K562 (cell line): Measurements from ENCODE around the gene PATJ. TPM values are rescaled to one million over a fixed set of nuclear protein-coding genes. Genes with fewer than 3 reads are reported as not detected.

Experiments
- ATAC-seq: fragments of 200-7000 bp; cut with Tn5 transposase; 3 replicates; pipeline ENCODE4 v1.9.1; 2020; ENCODE audit warnings: moderate library complexity
- BruUV-seq: library from RNA; stranded (reverse); fragments of 400-500 nt; replicated peaks from 2 replicates; lab custom pipeline; 2021; lab: Mats Ljungman, UMichigan
- CTCF ChIA-PET: fragments of 300-600 bp; formaldehyde crosslinking; extraction: SDS; loops from one replicate; lab custom pipeline; 2021; ENCODE audit warnings: low intra/inter-chr PET ratio; lab: Yijun Ruan, JAX
- POLR2A ChIA-PET: fragments of 300-600, 350-650 bp; sonication (Branson Sonifier 250); formaldehyde crosslinking; extraction: SDS; loops from one replicate; lab custom pipeline; 2021; ENCODE audit warnings: antibody characterized with exemption, inconsistent platforms; lab: Yijun Ruan, JAX
- DNase-seq, 4 experiments: peaks; one replicate each; pipeline versions ENCODE4 v3.0.0 to v3.0.0-alpha.2; 2011 to 2018; ENCODE audit warnings: low spot score in 3 of 4, mixed read lengths in 3 of 4; ENCODE audit errors: extremely low read depth in 1 of 4
- FAIRE-seq: peaks from 2 replicates; lab custom pipeline; 2011; peaks lifted over from hg19 to GRCh38; lab: Jason Lieb, UNC
- H2AFZ ChIP-seq: 2 replicates; pipeline ENCODE4 v1.6.0; 2011; ENCODE audit warnings: low read depth, low read length, control low read depth, inconsistent platforms
- H3K27ac ChIP-seq: fragments of 200-600 bp; 3 replicates; pipeline ENCODE4 v1.8.0; 2011; ENCODE audit warnings: low read depth, mild to moderate bottlenecking, control low read depth, inconsistent platforms, low read length, moderate library complexity, mixed read lengths; ENCODE audit errors: extremely low read depth
- H3K27me3 ChIP-seq, 2 experiments: fragments of 300-600 bp in 1 of 2; 2 replicates in 1 of 2; 3 replicates in 1 of 2; pipeline versions ENCODE4 v1.6.0 to v1.8.0; 2011; ENCODE audit warnings: inconsistent platforms in 2 of 2, low read length in 2 of 2, mild to moderate bottlenecking in 1 of 2, mixed read lengths in 1 of 2, moderate library complexity in 1 of 2; ENCODE audit not compliant: control insufficient read depth in 2 of 2, insufficient read depth in 2 of 2
- H3K36me3 ChIP-seq: fragments of 300-600 bp; 3 replicates; pipeline ENCODE4 v1.8.0; 2011; ENCODE audit warnings: mild to moderate bottlenecking, low read length, inconsistent platforms; ENCODE audit not compliant: control insufficient read depth, insufficient read depth
- H3K4me1 ChIP-seq, 2 experiments: fragments of 200-600 bp in 1 of 2; replicated peaks in 1 of 2; 2 replicates in 1 of 2; 3 replicates in 1 of 2; pipeline versions ENCODE4 v1.5.1 to v1.8.0; 2011; ENCODE audit warnings: inconsistent platforms in 2 of 2, low read length in 2 of 2, mild to moderate bottlenecking in 1 of 2, mixed read lengths in 1 of 2, moderate library complexity in 1 of 2; ENCODE audit not compliant: control insufficient read depth in 2 of 2, insufficient read depth in 2 of 2
- H3K4me2 ChIP-seq: 2 replicates; pipeline ENCODE4 v1.6.1; 2011; ENCODE audit warnings: low read length, control low read depth, inconsistent platforms, mixed read lengths; ENCODE audit not compliant: insufficient read depth
- H3K4me3 ChIP-seq: fragments of 200-600 bp; sonication (generic), shearing (Covaris generic); 2 replicates; pipeline ENCODE4 v1.5.1; 2016; ENCODE audit warnings: control low read depth, inconsistent platforms
- H3K79me2 ChIP-seq: fragments of 200-600 bp; 3 replicates; pipeline ENCODE4 v1.8.0; 2011; ENCODE audit warnings: low read length, inconsistent platforms; ENCODE audit not compliant: control insufficient read depth, insufficient read depth
- H3K9ac ChIP-seq, 2 experiments: 2 replicates each; pipeline versions ENCODE4 v1.6.0 to v1.6.1; 2011; ENCODE audit warnings: low read depth in 2 of 2, low read length in 2 of 2, control low read depth in 1 of 2, inconsistent platforms in 1 of 2, mild to moderate bottlenecking in 1 of 2, mixed read lengths in 1 of 2; ENCODE audit not compliant: insufficient read depth in 1 of 2
- H3K9me1 ChIP-seq: one replicate; pipeline ENCODE4 v1.6.0; 2011; ENCODE audit warnings: inconsistent platforms, mild to moderate bottlenecking, low read length, moderate library complexity; ENCODE audit not compliant: control insufficient read depth, insufficient read depth
- H3K9me3 ChIP-seq: replicated peaks from 2 replicates; pipeline ENCODE4 v1.5.1; 2011; ENCODE audit warnings: low read depth, low read length, inconsistent platforms; ENCODE audit not compliant: control insufficient read depth, insufficient read depth
- H4K20me1 ChIP-seq: replicated peaks from 2 replicates; pipeline ENCODE4 v1.6.1; 2011; ENCODE audit warnings: low read length, inconsistent platforms, mixed read lengths; ENCODE audit not compliant: control insufficient read depth, insufficient read depth
- C11orf30 ChIP-seq: fragments of 450-650 bp; IDR thresholded peaks from 2 replicates; pipeline ENCODE4 v1.6.1; 2016; ENCODE audit warnings: low read depth, mild to moderate bottlenecking
- CEBPG ChIP-seq, 3 experiments: fragments of 200-800 bp in 1 of 3; sonication (Bioruptor generic) in 1 of 3; sonication (generic) in 1 of 3; formaldehyde crosslinking in 1 of 3; IDR thresholded peaks in 2 of 3; conservative IDR thresholded peaks in 1 of 3; 2 replicates each; pipeline versions ENCODE4 v1.6.1 to v1.8.0; 2016 to 2022; ENCODE audit warnings: missing compliant biosample characterization in 2 of 3, missing genetic modification characterization in 2 of 3, mild to moderate bottlenecking in 1 of 3, missing genetic modification reagents in 1 of 3
- EHMT2 ChIP-seq: fragments of 450-650 bp; IDR thresholded peaks from 2 replicates; pipeline ENCODE4 v1.6.1; 2018; ENCODE audit warnings: antibody characterized with exemption
- ELF1 ChIP-seq: fragments of 200-800 bp; sonication (Bioruptor generic); IDR thresholded peaks from 2 replicates; pipeline ENCODE4 v1.6.1; 2016; ENCODE audit warnings: missing genetic modification characterization, missing compliant biosample characterization
- FOXK1 ChIP-seq: sonication (generic); formaldehyde crosslinking; IDR thresholded peaks from 2 replicates; pipeline ENCODE4 v1.8.0; 2022; ENCODE audit warnings: missing genetic modification reagents, mild to moderate bottlenecking, borderline replicate concordance
- MAFK ChIP-seq: IDR thresholded peaks from 2 replicates; pipeline ENCODE4 v1.6.1; 2011; ENCODE audit warnings: low read length, improper control_type of control experiment
- MAZ ChIP-seq, 2 experiments: fragments of 450-650 bp in 1 of 2; sonication (generic) in 1 of 2; formaldehyde crosslinking; IDR thresholded peaks in 1 of 2; conservative IDR thresholded peaks in 1 of 2; 2 replicates each; pipeline versions ENCODE4 v1.4.0 to v1.5.0; 2020; ENCODE audit warnings: mild to moderate bottlenecking in 1 of 2, missing genetic modification reagents in 1 of 2
- NFIC ChIP-seq: fragments of 450-650 bp; IDR thresholded peaks from 2 replicates; pipeline ENCODE4 v1.6.1; 2017; ENCODE audit warnings: mild to moderate bottlenecking, inconsistent platforms
- ZNF316 ChIP-seq: fragments of 450-650 bp; IDR thresholded peaks from 2 replicates; pipeline ENCODE4 v1.6.1; 2016
- ZNF444 ChIP-seq: fragments of 250-450 bp; sonication (Bioruptor Pico); IDR thresholded peaks from 2 replicates; pipeline ENCODE4 v1.4.0; 2020; ENCODE audit warnings: mild to moderate bottlenecking, moderate library complexity
- WGBS: fragments of 100-300 bp; shearing (Covaris generic); methylation state at CpG from one replicate; pipeline ENCODE4 v1.1.6; 2016; ENCODE audit warnings: low coverage, mixed read lengths; ENCODE audit not compliant: insufficient coverage; ENCODE audit errors: missing lambda C conversion rate; 5-methylcytosine and 5-hydroxymethylcytosine counted together
- in situ Hi-C: fragments of 300-500 bp; cut with MboI; formaldehyde crosslinking; loops from 4 replicates; pipeline ENCODE4 v1.15.0; 2018; ENCODE audit warnings: inconsistent platforms, mixed read lengths
- intact Hi-C: fragments of 100-400 bp; cut with micrococcal nuclease; formaldehyde crosslinking; loops from 2 replicates; pipeline ENCODE4 v1.14.2; 2022
- polyA plus RNA-seq, 8 experiments: library from polyadenylated mRNA; depleted of rRNA in 4 of 8; stranded (reverse) in 5 of 8; unstranded in 3 of 8; fragments of >200 nt; fragmentation: Nextera tagmentation in 2 of 8; fragmentation: Illumina TruSeq in 1 of 8; extraction: Ambion mirVana in 2 of 8; extraction: Trizol in 1 of 8; gene quantifications; 2 replicates each; pipeline versions ENCODE4 v1.2.1 to v1.2.3, GENCODE V29; 2011 to 2014; ENCODE audit warnings: inconsistent platforms in 1 of 8, missing spikeins in 1 of 8
- total RNA-seq, 7 experiments: library from RNA; depleted of rRNA in 6 of 7; stranded (reverse); fragments of >200 nt in 6 of 7; fragmentation: Illumina TruSeq in 2 of 7; extraction: Trizol in 2 of 7; gene quantifications; 2 replicates each; pipeline versions ENCODE4 v1.2.1 to v1.2.3, GENCODE V29; 2011 to 2021; ENCODE audit warnings: low replicate concordance in 1 of 7
- TF ChIP-seq, protein P1 (sequence below): sonication (generic); formaldehyde crosslinking; IDR thresholded peaks from 2 replicates; pipeline ENCODE4 v1.8.0; 2022; ENCODE audit warnings: mild to moderate bottlenecking, low read depth, missing genetic modification reagents
- TF ChIP-seq, protein P2 (sequence below), 2 experiments: fragments of 450-650 bp in 1 of 2; IDR thresholded peaks; 2 replicates each; pipeline ENCODE4 v1.6.1; 2011 to 2017; ENCODE audit warnings: low read depth in 2 of 2, antibody characterized with exemption in 1 of 2, borderline replicate concordance in 1 of 2, low read length in 1 of 2, mild to moderate bottlenecking in 1 of 2, mixed read lengths in 1 of 2; ENCODE audit not compliant: control insufficient read depth in 1 of 2

PATJ gene
- total and polyA plus RNA-seq, 9 of the 15 experiments (the other 6 are each of a cell fraction or from before 2014, with no cell fraction given): 0.22 TPM; not detected in 8

DNA sequence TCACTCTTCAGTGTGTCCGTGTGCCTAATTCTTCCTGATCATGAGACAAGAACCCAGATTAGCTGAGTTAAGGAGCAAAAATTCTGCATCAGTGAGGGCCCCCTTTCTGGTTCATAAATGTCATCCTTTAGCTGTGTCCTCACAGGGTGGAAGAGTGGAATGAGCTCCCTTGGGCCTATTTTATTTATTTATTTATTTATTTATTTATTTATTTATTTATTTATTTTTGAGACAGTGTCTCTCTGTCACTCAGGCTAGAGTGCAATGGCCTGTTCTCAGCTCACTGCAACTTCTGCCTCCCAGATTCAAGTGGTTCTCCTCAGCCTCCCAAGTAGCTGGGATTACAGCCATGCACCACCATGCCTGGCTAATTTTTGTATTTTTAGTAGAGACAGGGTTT is 131.7 kb downstream of the PATJ start (continued):
- TF ChIP-seq, protein P1, sequence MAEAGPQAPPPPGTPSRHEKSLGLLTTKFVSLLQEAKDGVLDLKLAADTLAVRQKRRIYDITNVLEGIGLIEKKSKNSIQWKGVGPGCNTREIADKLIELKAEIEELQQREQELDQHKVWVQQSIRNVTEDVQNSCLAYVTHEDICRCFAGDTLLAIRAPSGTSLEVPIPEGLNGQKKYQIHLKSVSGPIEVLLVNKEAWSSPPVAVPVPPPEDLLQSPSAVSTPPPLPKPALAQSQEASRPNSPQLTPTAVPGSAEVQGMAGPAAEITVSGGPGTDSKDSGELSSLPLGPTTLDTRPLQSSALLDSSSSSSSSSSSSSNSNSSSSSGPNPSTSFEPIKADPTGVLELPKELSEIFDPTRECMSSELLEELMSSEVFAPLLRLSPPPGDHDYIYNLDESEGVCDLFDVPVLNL: no peak
- TF ChIP-seq CEBPG (CRISPR knock-in tag; IDR thresholded peaks at IDR 0.05): no peak
- TF ChIP-seq CEBPG (tag; conservative IDR thresholded peaks at IDR 0.05 in 1 of 2, IDR thresholded peaks at IDR 0.05 in 1 of 2): no peak
- TF ChIP-seq MAFK: no peak
- no peak for TF ChIP-seq ELF1 (tag)
- no peak for TF ChIP-seq MAZ (CRISPR knock-in tag; conservative IDR thresholded peaks at IDR 0.05 in 1 of 2, IDR thresholded peaks at IDR 0.05 in 1 of 2)
- TF ChIP-seq EHMT2: no peak
- no peak for TF ChIP-seq ZNF444
- TF ChIP-seq NFIC: no peak
- no peak for TF ChIP-seq FOXK1

DNA sequence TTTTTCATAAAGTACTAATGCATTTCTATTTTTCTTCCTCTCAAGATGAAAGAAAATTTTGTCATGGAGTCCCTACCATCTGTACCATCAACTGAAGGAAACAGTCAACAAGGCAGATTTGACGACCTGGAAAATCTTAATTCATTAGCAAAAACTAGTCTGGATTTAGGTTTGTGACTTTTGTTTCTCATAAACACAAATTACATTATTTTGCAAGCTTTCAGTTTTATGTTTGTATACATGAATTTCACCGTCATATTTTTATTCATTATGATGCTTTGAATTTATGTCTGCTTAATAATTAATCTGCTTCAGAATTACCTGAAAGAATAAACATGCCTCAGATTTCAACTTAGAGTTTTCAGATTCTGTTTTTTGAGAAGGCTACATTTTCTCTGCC is 132.9 kb downstream of the PATJ start:
- CTCF ChIA-PET: no interaction called here
- in situ Hi-C loops: no loop called here
- no peaks in the 10 kb centered on the region for H3K9me1 ChIP-seq

More for the DNA sequence above, 132.9 kb downstream of the PATJ start:
- Histone ChIP-seq H3K36me3 (no peaks in the 10 kb centered on the region), H3K79me2 (no peaks in the 10 kb centered on the region), H3K27ac (no peak overlapping the region), H3K9ac (no peak overlapping the region), H2AFZ (no peak overlapping the region), H3K27me3 (no peaks in the 10 kb centered on the region; a peak in 1 of 5 replicates), H3K4me1 (no peaks in the 10 kb centered on the region), H3K4me3 (no peak overlapping the region), H3K4me2 (no peak overlapping the region), H4K20me1 (no peaks in the 10 kb centered on the region)
- DNase-seq (no peak), ATAC-seq (no peak), FAIRE-seq (no peak)
- WGBS: 0% methylated on average over 2 of the region's 2 CpGs
- intact Hi-C loops: no loop called here
- BruUV-seq: no TSS peak
- POLR2A ChIA-PET: no interaction called here
- TF ChIP-seq ZNF316: peak; percentile 24; the same call in 1 of the 2 replicates
- TF ChIP-seq, protein P2, sequence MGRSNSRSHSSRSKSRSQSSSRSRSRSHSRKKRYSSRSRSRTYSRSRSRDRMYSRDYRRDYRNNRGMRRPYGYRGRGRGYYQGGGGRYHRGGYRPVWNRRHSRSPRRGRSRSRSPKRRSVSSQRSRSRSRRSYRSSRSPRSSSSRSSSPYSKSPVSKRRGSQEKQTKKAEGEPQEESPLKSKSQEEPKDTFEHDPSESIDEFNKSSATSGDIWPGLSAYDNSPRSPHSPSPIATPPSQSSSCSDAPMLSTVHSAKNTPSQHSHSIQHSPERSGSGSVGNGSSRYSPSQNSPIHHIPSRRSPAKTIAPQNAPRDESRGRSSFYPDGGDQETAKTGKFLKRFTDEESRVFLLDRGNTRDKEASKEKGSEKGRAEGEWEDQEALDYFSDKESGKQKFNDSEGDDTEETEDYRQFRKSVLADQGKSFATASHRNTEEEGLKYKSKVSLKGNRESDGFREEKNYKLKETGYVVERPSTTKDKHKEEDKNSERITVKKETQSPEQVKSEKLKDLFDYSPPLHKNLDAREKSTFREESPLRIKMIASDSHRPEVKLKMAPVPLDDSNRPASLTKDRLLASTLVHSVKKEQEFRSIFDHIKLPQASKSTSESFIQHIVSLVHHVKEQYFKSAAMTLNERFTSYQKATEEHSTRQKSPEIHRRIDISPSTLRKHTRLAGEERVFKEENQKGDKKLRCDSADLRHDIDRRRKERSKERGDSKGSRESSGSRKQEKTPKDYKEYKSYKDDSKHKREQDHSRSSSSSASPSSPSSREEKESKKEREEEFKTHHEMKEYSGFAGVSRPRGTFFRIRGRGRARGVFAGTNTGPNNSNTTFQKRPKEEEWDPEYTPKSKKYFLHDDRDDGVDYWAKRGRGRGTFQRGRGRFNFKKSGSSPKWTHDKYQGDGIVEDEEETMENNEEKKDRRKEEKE (IDR thresholded peaks at IDR 0.05; ENCODE audit: borderline replicate concordance in 1 of 2, control insufficient read depth in 1 of 2, low read depth in 2 of 2, low read length in 1 of 2): no peak
- TF ChIP-seq C11orf30: peak; percentile 20; the same call in 1 of the 2 replicates
- TF ChIP-seq, all 486 proteins: peak for 2
- no peaks in the 10 kb centered on the region for H3K9me3 ChIP-seq
